Glutamatergic neuron (in vitro differentiated cells): ENCODE results near the gene ANKRD17. TPM values are rescaled to one million over a fixed set of nuclear protein-coding genes. Genes with fewer than 3 reads are reported as not detected.
"Not testable (repeated sequence)": the region's sequence is repeated elsewhere in the genome, so short reads cannot be mapped to it uniquely, and the experiment has no call there.

Source experiments
- DNase-seq: peaks from one replicate; pipeline ENCODE4 v3.0.0; 2022
- H3K27ac Mint-ChIP-seq: one replicate; pipeline ENCODE4 v1.8.0; 2020; ENCODE audit warnings: mild to moderate bottlenecking, mixed read lengths, inconsistent platforms; ENCODE audit not compliant: unreplicated experiment
- H3K27me3 Mint-ChIP-seq: one replicate; pipeline ENCODE4 v1.8.0; 2020; ENCODE audit warnings: mild to moderate bottlenecking, moderate library complexity, mixed read lengths, inconsistent platforms; ENCODE audit not compliant: unreplicated experiment
- H3K36me3 Mint-ChIP-seq: one replicate; pipeline ENCODE4 v1.8.0; 2020; ENCODE audit warnings: mild to moderate bottlenecking, mixed read lengths, inconsistent platforms; ENCODE audit not compliant: unreplicated experiment
- H3K4me1 Mint-ChIP-seq: one replicate; pipeline ENCODE4 v1.8.0; 2020; ENCODE audit warnings: mild to moderate bottlenecking, low read depth, mixed read lengths, inconsistent platforms; ENCODE audit not compliant: unreplicated experiment
- H3K4me3 Mint-ChIP-seq: one replicate; pipeline ENCODE4 v1.8.0; 2020; ENCODE audit warnings: mild to moderate bottlenecking, mixed read lengths, inconsistent platforms; ENCODE audit not compliant: unreplicated experiment
- H3K9me3 Mint-ChIP-seq: one replicate; pipeline ENCODE4 v1.8.0; 2020; ENCODE audit warnings: mild to moderate bottlenecking, moderate library complexity, mixed read lengths, inconsistent platforms; ENCODE audit not compliant: unreplicated experiment
- CTCF ChIP-seq: fragments of 200-600 bp; sonication (generic); IDR thresholded peaks from one replicate; pipeline ENCODE4 v1.5.0; 2021; ENCODE audit not compliant: partially characterized antibody, unreplicated experiment
- total RNA-seq: library from RNA; stranded (reverse); fragmentation: NEBNext Ultra II Directional; extraction: Animal tissue kit (Norgen Biotek cat#: 25700); gene quantifications from one replicate; pipeline ENCODE4 v1.2.1, GENCODE V29; 2021; ENCODE audit not compliant: unreplicated experiment

The ANKRD17 gene
- total RNA-seq, 1 donor from 2014 or later = 91.9 TPM

GRCh38 chr4:73212982-73213730 lies 45.4 kb downstream of the ANKRD17 start:
- Mint-ChIP-seq H3K27ac (no peak overlapping the region), H3K36me3 (no peaks in the 10 kb centered on the region), H3K27me3 (peaks cover 2% of the 10 kb centered on the region), H3K9me3 (peaks cover 2% of the 10 kb centered on the region), H3K4me1 (peaks cover 3% of the 10 kb centered on the region), H3K4me3 (no peak overlapping the region)
- no peak for DNase-seq
- no peak for TF ChIP-seq CTCF

- H3K27me3 Mint-ChIP-seq = peaks cover 2% of the 10 kb centered on the region
- TF ChIP-seq CTCF = no peak
- no peak overlapping the region for H3K4me3 Mint-ChIP-seq
- H3K36me3 Mint-ChIP-seq = no peaks in the 10 kb centered on the region
- peaks cover 3% of the 10 kb centered on the region for H3K4me1 Mint-ChIP-seq
- H3K9me3 Mint-ChIP-seq = peaks cover 2% of the 10 kb centered on the region
- no peak for DNase-seq
- H3K27ac Mint-ChIP-seq = no peak overlapping the region
Observed at GRCh38 chr4:73211968-73212367, 46.6 kb downstream of the ANKRD17 start.

GRCh38 chr4:73208376-73208775 lies 50.2 kb downstream of the ANKRD17 start:
- Mint-ChIP-seq H3K4me3 (no peak overlapping the region), H3K27me3 (peaks cover 4% of the 10 kb centered on the region), H3K27ac (no peak overlapping the region), H3K9me3 (peaks cover 2% of the 10 kb centered on the region), H3K4me1 (peaks cover 3% of the 10 kb centered on the region), H3K36me3 (no peaks in the 10 kb centered on the region)
- DNase-seq = no peak
- no peak for TF ChIP-seq CTCF

GRCh38 chr4:73206236-73206635 lies 52.4 kb downstream of the ANKRD17 start:
- Mint-ChIP-seq H3K36me3 (peaks cover 13% of the 10 kb centered on the region), H3K27me3 (peaks cover 4% of the 10 kb centered on the region)
- no peak for TF ChIP-seq CTCF

GRCh38 chr4:73205482-73205881 lies 53.1 kb downstream of the ANKRD17 start:
- H3K36me3 Mint-ChIP-seq = peaks cover 13% of the 10 kb centered on the region
- H3K4me1 Mint-ChIP-seq = peaks cover 5% of the 10 kb centered on the region
- H3K27me3 Mint-ChIP-seq = peaks cover 4% of the 10 kb centered on the region
- no peak overlapping the region for H3K4me3 Mint-ChIP-seq
- no peak overlapping the region for H3K27ac Mint-ChIP-seq
- DNase-seq = no peak
- no peak for TF ChIP-seq CTCF
- H3K9me3 Mint-ChIP-seq = peaks cover 2% of the 10 kb centered on the region

More at GRCh38 chr4:73206236-73206635, 52.4 kb downstream of the ANKRD17 start:
- DNase-seq = no peak
- Mint-ChIP-seq H3K4me1 (peaks cover 3% of the 10 kb centered on the region), H3K4me3 (no peak overlapping the region), H3K27ac (no peak overlapping the region), H3K9me3 (peaks cover 2% of the 10 kb centered on the region)

- H3K27me3 Mint-ChIP-seq, H3K4me3 Mint-ChIP-seq, H3K4me1 Mint-ChIP-seq, H3K27ac Mint-ChIP-seq, H3K9me3 Mint-ChIP-seq, DNase-seq: not testable (repeated sequence)
- peaks cover 13% of the 10 kb centered on the region for H3K36me3 Mint-ChIP-seq
Observed at GRCh38 chr4:73203976-73204375, 54.6 kb downstream of the ANKRD17 start.
